ENCODE measurements around the gene ERMAP.
"Not testable (repeated sequence)": the region's sequence is repeated elsewhere in the genome, so short reads cannot be mapped to it uniquely, and the experiment has no call there.

The ERMAP gene

GRCh38 chr1:42860339-42861013, 43.6 kb downstream of the ERMAP start:
- TF ChIP-seq MAX (IDR thresholded peaks at IDR 0.05; ENCODE audit: low read depth, low read length) (no peak), POLR2A (IDR thresholded peaks at IDR 0.05; ENCODE audit: extremely low read depth, insufficient read length) (no peak), MYC (IDR thresholded peaks at IDR 0.05; ENCODE audit: low read depth, low read length) (no peak), CTCF (IDR thresholded peaks at IDR 0.05; ENCODE audit: low read depth, low read length) (no peak)
- no peak for DNase-seq (ENCODE audit: low read depth)
- no peak overlapping the region for H3K4me3 ChIP-seq (ENCODE audit: low read depth, low read length)

- no peak overlapping the region for H3K4me3 ChIP-seq (ENCODE audit: low read depth, low read length)
- DNase-seq (ENCODE audit: low read depth): no peak
- TF ChIP-seq CTCF (IDR thresholded peaks at IDR 0.05; ENCODE audit: low read depth, low read length) (no peak), MYC (IDR thresholded peaks at IDR 0.05; ENCODE audit: low read depth, low read length) (no peak), MAX (IDR thresholded peaks at IDR 0.05; ENCODE audit: low read depth, low read length) (no peak), POLR2A (IDR thresholded peaks at IDR 0.05; ENCODE audit: extremely low read depth, insufficient read length) (no peak)
Observed at GRCh38 chr1:42861014-42861399, 44.1 kb downstream of the ERMAP start.

- TF ChIP-seq POLR2A (IDR thresholded peaks at IDR 0.05; ENCODE audit: extremely low read depth, insufficient read length) (no peak), MAX (IDR thresholded peaks at IDR 0.05; ENCODE audit: low read depth, low read length) (no peak), CTCF (IDR thresholded peaks at IDR 0.05; ENCODE audit: low read depth, low read length) (no peak), MYC (IDR thresholded peaks at IDR 0.05; ENCODE audit: low read depth, low read length) (no peak)
- DNase-seq (ENCODE audit: low read depth): no peak
- H3K4me3 ChIP-seq (ENCODE audit: low read depth, low read length): no peak overlapping the region
Observed at GRCh38 chr1:42866549-42866948, 49.6 kb downstream of the ERMAP start.

- not testable (repeated sequence) for H3K4me3 ChIP-seq (ENCODE audit: low read depth, low read length); DNase-seq (ENCODE audit: low read depth)
Observed at GRCh38 chr1:42868466-42868865, 51.5 kb downstream of the ERMAP start.

GRCh38 chr1:42869254-42869653, 52.3 kb downstream of the ERMAP start:
- not testable (repeated sequence) for DNase-seq (ENCODE audit: low read depth); H3K4me3 ChIP-seq (ENCODE audit: low read depth, low read length)

GRCh38 chr1:42869751-42870150, 52.8 kb downstream of the ERMAP start:
- DNase-seq (ENCODE audit: low read depth); H3K4me3 ChIP-seq (ENCODE audit: low read depth, low read length): not testable (repeated sequence)

GRCh38 chr1:42873108-42873507, 56.2 kb downstream of the ERMAP start:
- not testable (repeated sequence) for H3K4me3 ChIP-seq (ENCODE audit: low read depth, low read length); DNase-seq (ENCODE audit: low read depth)

GRCh38 chr1:42873670-42874069, 56.7 kb downstream of the ERMAP start:
- TF ChIP-seq MYC (IDR thresholded peaks at IDR 0.05; ENCODE audit: low read depth, low read length) (no peak), POLR2A (IDR thresholded peaks at IDR 0.05; ENCODE audit: extremely low read depth, insufficient read length) (no peak), MAX (IDR thresholded peaks at IDR 0.05; ENCODE audit: low read depth, low read length) (no peak), CTCF (IDR thresholded peaks at IDR 0.05; ENCODE audit: low read depth, low read length) (no peak)
- H3K4me3 ChIP-seq (ENCODE audit: low read depth, low read length): no peak overlapping the region
- no peak for DNase-seq (ENCODE audit: low read depth)

Data from NB4 (cell line).